HepG2 (cell line): ENCODE measurements around the gene ZNF563. TPM values are rescaled to one million over a fixed set of nuclear protein-coding genes. Genes with fewer than 3 reads are reported as not detected.
A peak's percentile ranks its signal among the peaks of the same experiment; 100 is the strongest.

ENCODE experiments used
- BRCA1 ChIP-seq: sonication (generic); formaldehyde crosslinking; IDR thresholded peaks from 2 replicates; pipeline ENCODE4 v1.4.0; 2020; ENCODE audit warnings: missing genetic modification reagents
- CBX1 ChIP-seq: IDR thresholded peaks from one replicate; pipeline ENCODE4 v1.6.1; 2016; ENCODE audit warnings: antibody characterized with exemption, low read depth
- DPF2 ChIP-seq: sonication (generic); formaldehyde crosslinking; IDR thresholded peaks from 2 replicates; pipeline ENCODE4 v1.4.0; 2020; ENCODE audit warnings: mild to moderate bottlenecking, low read depth, missing genetic modification reagents, borderline replicate concordance
- EED ChIP-seq: sonication (generic); formaldehyde crosslinking; IDR thresholded peaks from 2 replicates; pipeline ENCODE4 v1.5.0; 2020; ENCODE audit warnings: mild to moderate bottlenecking, missing genetic modification reagents
- ELF1 ChIP-seq: sonication (generic); formaldehyde crosslinking; IDR thresholded peaks from 2 replicates; pipeline ENCODE4 v1.4.0; 2020; ENCODE audit warnings: missing genetic modification reagents
- FOSL2 ChIP-seq: sonication (generic); formaldehyde crosslinking; IDR thresholded peaks from 2 replicates; pipeline ENCODE4 v1.4.0; 2020; ENCODE audit warnings: missing genetic modification reagents
- FOXM1 ChIP-seq: sonication (generic); formaldehyde crosslinking; IDR thresholded peaks from 2 replicates; pipeline ENCODE4 v1.5.0; 2020; ENCODE audit warnings: missing genetic modification reagents
- GMEB1 ChIP-seq: sonication (generic); formaldehyde crosslinking; IDR thresholded peaks from 2 replicates; pipeline ENCODE4 v1.5.1; 2020; ENCODE audit warnings: missing genetic modification reagents, mild to moderate bottlenecking, borderline replicate concordance
- KLF12 ChIP-seq: sonication (generic); formaldehyde crosslinking; IDR thresholded peaks from 2 replicates; pipeline ENCODE4 v1.4.0; 2020; ENCODE audit warnings: missing genetic modification reagents, borderline replicate concordance
- MEIS1 ChIP-seq: sonication (generic); formaldehyde crosslinking; IDR thresholded peaks from 2 replicates; pipeline ENCODE4 v1.9.0; 2021; ENCODE audit warnings: mild to moderate bottlenecking, missing genetic modification reagents, moderate library complexity, borderline replicate concordance
- MNT ChIP-seq: fragments of 450-650 bp; IDR thresholded peaks from 2 replicates; pipeline ENCODE4 v1.6.1; 2016
- NFRKB ChIP-seq: fragments of 450-650 bp; IDR thresholded peaks from 2 replicates; pipeline ENCODE4 v1.6.1; 2017
- NFYB ChIP-seq: sonication (generic); formaldehyde crosslinking; IDR thresholded peaks from 2 replicates; pipeline ENCODE4 v1.4.0; 2020; ENCODE audit warnings: missing genetic modification reagents
- PITX1 ChIP-seq: sonication (generic); formaldehyde crosslinking; IDR thresholded peaks from 2 replicates; pipeline ENCODE4 v1.5.1; 2020; ENCODE audit warnings: mild to moderate bottlenecking, missing genetic modification reagents
- RARG ChIP-seq: sonication (generic); formaldehyde crosslinking; IDR thresholded peaks from 2 replicates; pipeline ENCODE4 v1.4.0; 2020; ENCODE audit warnings: low read depth, mild to moderate bottlenecking, missing genetic modification reagents
- TOE1 ChIP-seq: sonication (generic); formaldehyde crosslinking; IDR thresholded peaks from 2 replicates; pipeline ENCODE4 v1.4.0; 2020; ENCODE audit warnings: mild to moderate bottlenecking, missing genetic modification reagents
- TRAFD1 ChIP-seq: sonication (generic); formaldehyde crosslinking; IDR thresholded peaks from 2 replicates; pipeline ENCODE4 v1.5.1; 2020; ENCODE audit warnings: missing genetic modification reagents, mild to moderate bottlenecking, borderline replicate concordance
- ZMYM4 ChIP-seq: sonication (generic); formaldehyde crosslinking; IDR thresholded peaks from 2 replicates; pipeline ENCODE4 v1.8.1; 2023; ENCODE audit warnings: mild to moderate bottlenecking, missing genetic modification reagents
- ZNF224 ChIP-seq: sonication (generic); formaldehyde crosslinking; IDR thresholded peaks from 2 replicates; pipeline ENCODE4 v1.5.0; 2020; ENCODE audit warnings: mild to moderate bottlenecking, missing genetic modification reagents
- ZNF513 ChIP-seq: sonication (generic); formaldehyde crosslinking; conservative IDR thresholded peaks from 2 replicates; pipeline ENCODE4 v1.5.0; 2020; ENCODE audit warnings: missing genetic modification reagents
- ZNF788 ChIP-seq: sonication (generic); formaldehyde crosslinking; IDR thresholded peaks from 2 replicates; pipeline ENCODE4 v1.5.0; 2020; ENCODE audit warnings: mild to moderate bottlenecking, missing genetic modification reagents, borderline replicate concordance
- polyA plus RNA-seq, 8 experiments: library from polyadenylated mRNA; depleted of rRNA in 3 of 8; stranded (reverse) in 7 of 8; unstranded in 1 of 8; fragments of >200 nt; fragmentation: Illumina TruSeq in 4 of 8; extraction: Trizol in 4 of 8; gene quantifications; 2 replicates each; pipeline versions ENCODE4 v1.2.1 to v1.2.3, GENCODE V29; 2011 to 2016; ENCODE audit warnings: low read depth in 4 of 8, missing spikeins in 1 of 8, mixed read lengths in 1 of 8; ENCODE audit not compliant: insufficient read depth in 1 of 8
- total RNA-seq, 5 experiments: library from RNA; depleted of rRNA; stranded (reverse); fragments of >200 nt; fragmentation: Illumina TruSeq; extraction: Trizol; gene quantifications; 2 replicates each; pipeline ENCODE4 v1.2.3, GENCODE V29; 2016; ENCODE audit warnings: low read depth in 1 of 5
- TF ChIP-seq, protein P1 (sequence below): IDR thresholded peaks from 2 replicates; pipeline ENCODE4 v1.6.1; 2016; ENCODE audit warnings: low read depth, borderline replicate concordance
- TF ChIP-seq, protein P2 (sequence below): sonication (generic); formaldehyde crosslinking; IDR thresholded peaks from 2 replicates; pipeline ENCODE4 v1.4.0; 2020; ENCODE audit warnings: missing genetic modification reagents

Gene ZNF563
- total and polyA plus RNA-seq, 2 of the 13 experiments (the other 11 are each of a cell fraction or from before 2014, with no cell fraction given): 7.5 to 19.5 TPM

GRCh38 chr19:12365236-12366162, 32.1 kb upstream of the ZNF563 start, which contains the start of gene ZNF442 (continued):
- TF ChIP-seq GMEB1 (CRISPR knock-in tag): peak; percentile 58; the same call in 1 of the 2 replicates
- peak; percentile 87 for TF ChIP-seq ELF1 (CRISPR knock-in tag)
- no peak for TF ChIP-seq FOXM1 (CRISPR knock-in tag)
- TF ChIP-seq DPF2 (CRISPR knock-in tag): no peak
- TF ChIP-seq KLF12 (CRISPR knock-in tag): no peak; the same call in 1 of the 2 replicates
- TF ChIP-seq TOE1 (CRISPR knock-in tag): no peak
- 0 out of 2 replicates have a peak, but pooled peaks have one; percentile 53 for TF ChIP-seq BRCA1 (CRISPR knock-in tag)
- TF ChIP-seq MNT: no peak
- peak; percentile 71 for TF ChIP-seq CBX1
- peak; percentile 87 for TF ChIP-seq ZMYM4 (CRISPR knock-in tag)
- TF ChIP-seq ZNF513 (CRISPR knock-in tag): no peak
- peak; percentile 67; the same call in 1 of the 2 replicates for TF ChIP-seq ZNF224 (CRISPR knock-in tag)
- peak; percentile 49; the same call in 1 of the 2 replicates for TF ChIP-seq MEIS1 (CRISPR knock-in tag)
- no peak for TF ChIP-seq RARG (CRISPR knock-in tag)
- TF ChIP-seq TRAFD1 (CRISPR knock-in tag): no peak
- TF ChIP-seq NFRKB: no peak
- TF ChIP-seq, protein P1, sequence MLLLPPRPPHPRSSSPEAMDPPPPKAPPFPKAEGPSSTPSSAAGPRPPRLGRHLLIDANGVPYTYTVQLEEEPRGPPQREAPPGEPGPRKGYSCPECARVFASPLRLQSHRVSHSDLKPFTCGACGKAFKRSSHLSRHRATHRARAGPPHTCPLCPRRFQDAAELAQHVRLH (CRISPR knock-in tag): no peak
- TF ChIP-seq NFYB (CRISPR knock-in tag): peak; percentile 91
- TF ChIP-seq EED (CRISPR knock-in tag): 0 out of 2 replicates have a peak, but pooled peaks have one; percentile 19
- TF ChIP-seq FOSL2 (CRISPR knock-in tag): peak; percentile 15; the same call in 1 of the 2 replicates
- TF ChIP-seq, protein P2, sequence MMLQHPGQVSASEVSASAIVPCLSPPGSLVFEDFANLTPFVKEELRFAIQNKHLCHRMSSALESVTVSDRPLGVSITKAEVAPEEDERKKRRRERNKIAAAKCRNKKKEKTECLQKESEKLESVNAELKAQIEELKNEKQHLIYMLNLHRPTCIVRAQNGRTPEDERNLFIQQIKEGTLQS (CRISPR knock-in tag): no peak
- TF ChIP-seq PITX1 (CRISPR knock-in tag): peak; percentile 46; the same call in 1 of the 2 replicates
- peak; percentile 68; the same call in 1 of the 2 replicates for TF ChIP-seq ZNF788 (CRISPR knock-in tag)
